Brain microvascular endothelial cell (primary cell): ENCODE results near the gene KCNK4.
"Not testable (repeated sequence)": the region's sequence is repeated elsewhere in the genome, so short reads cannot be mapped to it uniquely, and the experiment has no call there.

Source experiments
- DNase-seq: peaks from one replicate; pipeline ENCODE4 v3.0.0-alpha.2; 2020
- H3K27ac ChIP-seq: fragments of 250-450 bp; sonication (Bioruptor Pico); 2 replicates; pipeline ENCODE4 v1.5.1; 2020; ENCODE audit warnings: mild to moderate bottlenecking, moderate library complexity
- H3K27me3 ChIP-seq: fragments of 250-450 bp; sonication (Bioruptor Pico); replicated peaks from 2 replicates; pipeline ENCODE4 v1.5.1; 2020; ENCODE audit warnings: mild to moderate bottlenecking
- H3K36me3 ChIP-seq: fragments of 250-450 bp; sonication (Bioruptor Pico); replicated peaks from 2 replicates; pipeline ENCODE4 v1.5.1; 2020; ENCODE audit warnings: mild to moderate bottlenecking
- H3K4me3 ChIP-seq: 2 replicates; pipeline ENCODE4 v1.5.1; 2011; ENCODE audit warnings: low read depth, mild to moderate bottlenecking, control low read depth, low read length, moderate library complexity
- in situ Hi-C: cut with HindIII; loops from 2 replicates; pipeline ENCODE4 v1.10.0; 2017; ENCODE audit warnings: low sequenced_read_pairs, low pct_ligation_motif_present
- TF ChIP-seq, protein P1 (sequence below): IDR thresholded peaks from 2 replicates; pipeline ENCODE4 v1.5.1; 2011; ENCODE audit warnings: low read depth, mild to moderate bottlenecking, moderate library complexity, low read length, control low read depth, inconsistent platforms; ENCODE audit errors: missing control alignments

Gene KCNK4

DNA sequence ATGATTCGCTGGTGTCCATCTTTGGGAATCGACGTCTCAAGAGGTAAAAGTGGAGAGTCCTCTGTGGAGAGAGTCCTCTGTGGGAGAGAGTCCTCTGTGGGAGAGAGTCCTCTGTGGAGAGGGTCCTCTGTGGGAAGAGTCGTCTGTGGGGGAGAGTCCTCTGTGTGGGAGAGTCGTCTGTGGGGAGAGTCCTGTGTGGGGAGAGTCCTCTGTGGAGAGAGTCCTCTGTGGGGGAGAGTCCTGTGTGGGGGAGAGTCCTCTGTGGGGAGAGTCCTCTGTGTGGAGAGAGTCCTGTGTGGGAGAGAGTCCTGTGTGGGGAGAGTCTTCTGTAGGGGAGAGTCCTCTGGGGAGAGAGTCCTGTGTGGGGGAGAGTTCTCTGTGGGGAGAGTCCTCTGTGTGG, 29.9 kb downstream of the KCNK4 start:
- TF ChIP-seq, protein P1, sequence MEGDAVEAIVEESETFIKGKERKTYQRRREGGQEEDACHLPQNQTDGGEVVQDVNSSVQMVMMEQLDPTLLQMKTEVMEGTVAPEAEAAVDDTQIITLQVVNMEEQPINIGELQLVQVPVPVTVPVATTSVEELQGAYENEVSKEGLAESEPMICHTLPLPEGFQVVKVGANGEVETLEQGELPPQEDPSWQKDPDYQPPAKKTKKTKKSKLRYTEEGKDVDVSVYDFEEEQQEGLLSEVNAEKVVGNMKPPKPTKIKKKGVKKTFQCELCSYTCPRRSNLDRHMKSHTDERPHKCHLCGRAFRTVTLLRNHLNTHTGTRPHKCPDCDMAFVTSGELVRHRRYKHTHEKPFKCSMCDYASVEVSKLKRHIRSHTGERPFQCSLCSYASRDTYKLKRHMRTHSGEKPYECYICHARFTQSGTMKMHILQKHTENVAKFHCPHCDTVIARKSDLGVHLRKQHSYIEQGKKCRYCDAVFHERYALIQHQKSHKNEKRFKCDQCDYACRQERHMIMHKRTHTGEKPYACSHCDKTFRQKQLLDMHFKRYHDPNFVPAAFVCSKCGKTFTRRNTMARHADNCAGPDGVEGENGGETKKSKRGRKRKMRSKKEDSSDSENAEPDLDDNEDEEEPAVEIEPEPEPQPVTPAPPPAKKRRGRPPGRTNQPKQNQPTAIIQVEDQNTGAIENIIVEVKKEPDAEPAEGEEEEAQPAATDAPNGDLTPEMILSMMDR: no peak
- in situ Hi-C loops: no loop called here
- Histone ChIP-seq H3K36me3 (peaks cover 21% of the 10 kb centered on the region), H3K27ac (no peak overlapping the region), H3K4me3 (no peak overlapping the region), H3K27me3 (no peaks in the 10 kb centered on the region)
- DNase-seq: no peak

DNA sequence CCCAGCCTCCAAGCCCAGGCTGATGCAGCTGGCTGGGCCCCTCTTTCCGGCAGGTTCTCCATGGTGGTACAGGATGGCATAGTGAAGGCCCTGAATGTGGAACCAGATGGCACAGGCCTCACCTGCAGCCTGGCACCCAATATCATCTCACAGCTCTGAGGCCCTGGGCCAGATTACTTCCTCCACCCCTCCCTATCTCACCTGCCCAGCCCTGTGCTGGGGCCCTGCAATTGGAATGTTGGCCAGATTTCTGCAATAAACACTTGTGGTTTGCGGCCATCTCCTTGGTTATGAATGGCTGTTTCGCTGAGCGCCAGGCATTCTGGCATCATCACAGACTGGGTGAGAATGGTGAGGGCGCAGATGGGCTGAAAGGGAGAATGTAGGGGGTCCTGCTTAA, 30.4 kb downstream of the KCNK4 start:
- DNase-seq: no peak
- H3K27me3 ChIP-seq: no peaks in the 10 kb centered on the region
- TF ChIP-seq, protein P1: no peak
- no peak overlapping the region for H3K4me3 ChIP-seq
- H3K36me3 ChIP-seq: peaks cover 21% of the 10 kb centered on the region
- in situ Hi-C loops: no loop called here
- no peak overlapping the region for H3K27ac ChIP-seq

DNA sequence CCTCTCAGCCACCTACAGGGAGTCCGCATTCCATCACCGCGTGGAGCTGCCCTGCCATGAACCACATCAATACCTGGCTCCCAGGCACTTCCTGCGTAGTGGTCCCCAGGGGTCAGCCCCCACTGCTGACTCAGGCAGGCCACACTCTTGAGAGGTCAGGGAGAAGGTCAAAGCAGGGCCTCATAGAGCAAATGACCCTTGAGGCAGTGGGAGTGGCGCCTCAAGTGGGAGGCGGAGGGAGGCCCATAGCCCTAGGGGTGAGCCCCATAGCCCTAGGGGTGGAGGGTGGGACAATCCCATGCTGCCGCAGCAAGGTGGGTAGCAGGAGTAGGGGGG, 31.8 kb downstream of the KCNK4 start:
- in situ Hi-C loops: no loop called here
- no peak overlapping the region for H3K27ac ChIP-seq

DNA sequence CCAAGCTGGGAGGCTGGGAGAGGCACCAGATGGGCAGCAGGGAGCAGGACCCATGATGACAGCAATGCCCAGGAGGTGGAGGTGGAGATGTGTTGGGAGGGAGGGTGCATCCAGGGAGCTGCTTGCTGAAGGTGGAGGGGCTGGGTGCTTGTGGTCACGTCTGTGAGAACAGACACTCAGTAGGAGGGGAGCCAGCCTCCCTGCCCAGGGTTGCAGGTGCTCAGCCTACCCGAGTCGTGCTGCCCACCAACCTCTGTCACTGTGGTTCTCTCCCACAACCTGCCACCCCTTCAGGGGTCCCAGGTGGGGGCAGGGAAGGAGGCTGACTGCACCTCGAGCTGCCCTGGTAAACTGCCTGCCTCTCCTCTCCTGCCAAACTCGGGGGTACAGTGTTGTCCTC, 32.3 kb downstream of the KCNK4 start:
- TF ChIP-seq, protein P1: no peak
- H3K27ac ChIP-seq: no peak overlapping the region
- in situ Hi-C loops: no loop called here

More for the DNA sequence above, 31.8 kb downstream of the KCNK4 start:
- TF ChIP-seq, protein P1: no peak
- DNase-seq: no peak
- H3K4me3 ChIP-seq: no peak overlapping the region
- peaks cover 21% of the 10 kb centered on the region for H3K36me3 ChIP-seq
- H3K27me3 ChIP-seq: no peaks in the 10 kb centered on the region

DNA sequence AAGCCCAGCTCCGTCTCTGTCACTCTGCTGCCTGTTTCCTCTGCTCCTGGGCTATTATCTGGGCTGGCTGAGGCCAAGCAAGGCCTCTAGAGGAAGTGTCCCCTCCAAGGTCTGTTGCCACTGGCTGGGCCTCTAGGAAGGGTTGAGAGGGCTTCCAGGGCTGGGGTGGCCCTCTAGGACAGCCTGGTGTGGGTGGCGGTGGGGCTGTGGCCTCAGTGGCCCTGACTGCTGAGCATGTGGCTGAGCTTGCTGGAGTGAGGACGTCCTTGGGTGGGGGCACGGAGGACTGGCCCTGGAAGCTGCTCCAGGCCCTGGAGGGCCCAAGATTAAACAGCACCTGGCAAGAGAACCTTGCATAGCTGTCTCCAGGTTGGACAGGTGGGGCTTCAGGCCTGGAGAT, 32.9 kb downstream of the KCNK4 start:
- in situ Hi-C loops, DNase-seq, H3K27ac ChIP-seq: not testable (repeated sequence)

More for the DNA sequence above, 32.3 kb downstream of the KCNK4 start:
- Histone ChIP-seq H3K36me3 (peaks cover 21% of the 10 kb centered on the region), H3K4me3 (no peak overlapping the region), H3K27me3 (no peaks in the 10 kb centered on the region)
- no peak for DNase-seq

DNA sequence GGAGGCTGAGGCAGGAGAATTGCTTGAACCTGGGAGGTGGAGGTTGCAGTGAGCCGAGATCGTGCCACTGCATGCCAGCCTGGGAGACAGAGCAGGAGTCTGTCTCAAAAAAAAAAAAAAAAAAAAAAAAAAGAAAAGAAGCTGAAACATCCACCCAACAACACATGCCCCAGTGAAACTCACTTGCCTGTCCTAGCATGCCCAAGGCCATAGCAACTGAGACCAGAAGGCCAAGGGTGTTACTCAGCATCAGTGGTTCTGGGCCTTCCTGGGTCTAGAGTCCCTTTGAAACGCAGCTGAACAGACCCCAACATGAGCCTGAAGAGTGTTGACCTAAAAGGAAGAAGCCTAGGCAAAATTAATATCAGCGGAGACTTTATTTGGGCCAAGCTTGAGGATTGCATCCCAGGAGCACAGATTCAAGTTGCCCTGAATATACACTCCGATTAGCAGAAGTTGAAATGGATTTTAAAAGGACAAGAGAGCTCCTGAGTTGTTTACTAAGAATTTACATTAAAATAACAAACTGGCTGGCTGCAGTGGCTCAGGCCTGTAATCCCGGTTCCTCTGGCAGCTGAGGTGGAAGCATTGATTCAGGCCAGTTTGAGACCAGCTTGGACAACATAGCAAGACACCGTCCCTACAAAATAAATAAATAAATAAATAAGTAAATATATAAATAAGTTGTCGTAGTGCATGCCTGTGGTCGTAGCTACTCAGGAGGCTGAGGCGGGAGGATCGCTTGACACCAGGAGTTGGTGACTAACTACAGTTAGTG, 33.8 kb downstream of the KCNK4 start:
- TF ChIP-seq, protein P1: no peak
- Histone ChIP-seq H3K4me3 (no peak overlapping the region), H3K36me3 (peaks cover 21% of the 10 kb centered on the region), H3K27me3 (no peaks in the 10 kb centered on the region), H3K27ac (no peak overlapping the region)
- no peak for DNase-seq
- in situ Hi-C loops: no loop called here

More for the DNA sequence above, 32.9 kb downstream of the KCNK4 start:
- H3K36me3 ChIP-seq: peaks cover 21% of the 10 kb centered on the region
- H3K27me3 ChIP-seq, H3K4me3 ChIP-seq: not testable (repeated sequence)
